HL-60 (cell line): ENCODE data around the gene TMEM179.

Source experiments
- CTCF ChIP-seq: IDR thresholded peaks from one replicate; pipeline ENCODE4 v1.5.1; 2011; ENCODE audit warnings: low read length, control low read depth, inconsistent platforms; ENCODE audit not compliant: insufficient read depth
- GABPA ChIP-seq: IDR thresholded peaks from 2 replicates; pipeline ENCODE4 v1.6.1; 2012; ENCODE audit warnings: low read depth
- POLR2AphosphoS5 ChIP-seq: IDR thresholded peaks from 2 replicates; pipeline ENCODE4 v1.6.1; 2012; ENCODE audit warnings: low read depth
- TF ChIP-seq, protein P1 (sequence below): IDR thresholded peaks from 2 replicates; pipeline ENCODE4 v1.6.1; 2012; ENCODE audit warnings: low read depth; ENCODE audit not compliant: insufficient replicate concordance

GRCh38 chr14:104644091-104644635 is 39.6 kb upstream of the TMEM179 start:
- TF ChIP-seq CTCF (no peak), POLR2AphosphoS5 (no peak), GABPA (no peak)
- TF ChIP-seq, protein P1, sequence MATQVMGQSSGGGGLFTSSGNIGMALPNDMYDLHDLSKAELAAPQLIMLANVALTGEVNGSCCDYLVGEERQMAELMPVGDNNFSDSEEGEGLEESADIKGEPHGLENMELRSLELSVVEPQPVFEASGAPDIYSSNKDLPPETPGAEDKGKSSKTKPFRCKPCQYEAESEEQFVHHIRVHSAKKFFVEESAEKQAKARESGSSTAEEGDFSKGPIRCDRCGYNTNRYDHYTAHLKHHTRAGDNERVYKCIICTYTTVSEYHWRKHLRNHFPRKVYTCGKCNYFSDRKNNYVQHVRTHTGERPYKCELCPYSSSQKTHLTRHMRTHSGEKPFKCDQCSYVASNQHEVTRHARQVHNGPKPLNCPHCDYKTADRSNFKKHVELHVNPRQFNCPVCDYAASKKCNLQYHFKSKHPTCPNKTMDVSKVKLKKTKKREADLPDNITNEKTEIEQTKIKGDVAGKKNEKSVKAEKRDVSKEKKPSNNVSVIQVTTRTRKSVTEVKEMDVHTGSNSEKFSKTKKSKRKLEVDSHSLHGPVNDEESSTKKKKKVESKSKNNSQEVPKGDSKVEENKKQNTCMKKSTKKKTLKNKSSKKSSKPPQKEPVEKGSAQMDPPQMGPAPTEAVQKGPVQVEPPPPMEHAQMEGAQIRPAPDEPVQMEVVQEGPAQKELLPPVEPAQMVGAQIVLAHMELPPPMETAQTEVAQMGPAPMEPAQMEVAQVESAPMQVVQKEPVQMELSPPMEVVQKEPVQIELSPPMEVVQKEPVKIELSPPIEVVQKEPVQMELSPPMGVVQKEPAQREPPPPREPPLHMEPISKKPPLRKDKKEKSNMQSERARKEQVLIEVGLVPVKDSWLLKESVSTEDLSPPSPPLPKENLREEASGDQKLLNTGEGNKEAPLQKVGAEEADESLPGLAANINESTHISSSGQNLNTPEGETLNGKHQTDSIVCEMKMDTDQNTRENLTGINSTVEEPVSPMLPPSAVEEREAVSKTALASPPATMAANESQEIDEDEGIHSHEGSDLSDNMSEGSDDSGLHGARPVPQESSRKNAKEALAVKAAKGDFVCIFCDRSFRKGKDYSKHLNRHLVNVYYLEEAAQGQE = no peak
